OCI-M1 (cell line): ENCODE data around the gene KLHL25.

ENCODE experiments used
- DNase-seq: peaks from one replicate; lab custom pipeline; 2025; lab: John Stamatoyannopoulos, UW

The KLHL25 gene

DNA sequence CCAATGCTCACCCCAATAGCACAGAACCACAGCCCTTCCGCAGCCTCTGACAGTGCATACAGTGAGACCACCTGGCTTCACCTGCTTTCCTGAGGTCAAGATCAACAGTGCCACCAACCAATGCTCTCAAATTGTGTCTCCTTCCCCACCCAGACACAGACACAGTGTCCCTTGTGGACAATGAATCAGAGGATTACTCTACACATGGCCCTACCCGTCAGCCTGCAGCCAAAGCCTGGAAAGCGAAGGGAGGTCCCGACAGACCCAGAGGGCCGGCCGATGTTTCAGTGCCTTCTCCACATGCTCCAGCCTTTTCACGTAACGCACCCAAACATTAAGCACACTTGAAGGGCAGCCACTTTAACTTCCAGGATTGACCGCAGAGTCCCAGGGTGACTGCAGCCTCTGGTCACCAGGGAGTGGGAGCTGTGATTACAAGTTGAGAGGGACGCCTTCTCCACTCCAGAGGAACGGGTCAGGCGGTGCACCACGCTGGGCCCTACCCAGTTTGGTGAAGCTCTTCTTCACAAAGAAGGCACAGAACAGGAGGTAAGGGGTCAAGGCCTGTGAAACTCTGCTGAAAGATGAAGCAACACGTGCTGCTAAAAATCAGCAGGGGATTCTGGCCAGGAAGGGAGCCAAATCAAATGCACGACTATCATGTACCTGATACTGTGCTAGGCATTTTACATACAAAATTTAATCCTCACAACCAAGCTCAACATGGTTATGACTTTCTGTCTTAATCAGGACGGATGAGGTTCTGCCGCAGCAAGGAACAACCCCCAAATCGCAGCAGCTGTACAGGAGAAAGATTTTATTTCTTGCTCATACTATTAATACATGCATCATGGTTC, 17.2 kb downstream of the KLHL25 start:
- DNase-seq = no peak

DNA sequence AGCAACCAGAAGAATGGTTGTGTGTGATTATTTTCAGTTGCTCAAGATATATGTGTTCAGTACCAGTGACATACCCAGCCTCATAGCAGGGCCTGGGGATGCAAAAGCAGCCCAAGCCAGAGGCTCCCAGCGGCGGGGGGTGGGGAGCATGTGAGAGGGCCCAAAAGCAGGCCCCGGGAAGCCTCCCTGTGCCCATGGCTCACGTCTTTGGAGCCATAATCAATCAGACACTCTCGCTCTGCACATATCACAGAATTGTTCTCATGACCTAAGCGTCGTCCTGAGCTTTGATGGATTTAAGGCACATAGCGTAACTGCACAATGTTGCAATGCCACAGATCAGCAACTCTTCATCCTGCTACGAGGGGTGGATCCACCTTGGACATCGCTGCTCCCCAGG, 20.8 kb downstream of the KLHL25 start:
- no peak for DNase-seq

DNA sequence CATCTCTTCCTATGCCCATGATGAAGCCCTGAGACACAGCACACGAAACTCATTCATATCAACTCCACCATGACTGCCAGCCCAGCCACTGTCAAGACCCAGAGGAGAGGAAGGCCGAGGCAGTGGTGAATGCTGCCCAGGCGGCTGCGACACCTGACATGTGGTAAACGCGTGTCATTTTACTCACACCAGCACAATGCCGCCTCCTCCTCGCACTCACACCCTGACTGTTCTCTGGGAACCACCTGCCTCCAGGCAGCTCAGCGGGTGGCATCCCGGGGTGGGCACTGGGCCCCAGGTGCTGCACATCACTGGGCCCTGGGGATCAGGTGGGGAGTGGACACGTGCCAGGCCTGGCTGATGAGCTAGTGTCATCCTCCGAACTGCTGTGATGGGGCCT, 21.5 kb downstream of the KLHL25 start:
- no peak for DNase-seq

DNA sequence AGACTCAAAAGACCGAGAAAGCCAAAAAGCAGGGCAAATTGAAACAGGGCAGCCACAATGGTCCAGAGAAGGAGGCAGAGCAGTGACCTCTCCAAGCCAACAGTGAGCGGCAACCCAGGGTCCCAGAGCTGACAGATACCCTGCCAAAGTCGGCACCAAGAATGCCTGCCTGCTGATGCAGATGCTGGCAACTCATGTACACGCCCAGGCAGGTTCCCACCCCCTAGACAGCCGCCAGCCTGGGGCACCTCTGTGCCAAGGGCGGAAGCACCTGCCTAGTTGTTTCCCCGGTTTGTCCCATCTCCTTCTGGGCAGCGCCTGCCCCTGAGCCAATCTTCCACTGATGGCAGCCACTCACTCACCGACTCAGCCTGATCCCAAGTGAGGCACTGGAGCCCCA, 22.1 kb downstream of the KLHL25 start:
- DNase-seq = no peak

DNA sequence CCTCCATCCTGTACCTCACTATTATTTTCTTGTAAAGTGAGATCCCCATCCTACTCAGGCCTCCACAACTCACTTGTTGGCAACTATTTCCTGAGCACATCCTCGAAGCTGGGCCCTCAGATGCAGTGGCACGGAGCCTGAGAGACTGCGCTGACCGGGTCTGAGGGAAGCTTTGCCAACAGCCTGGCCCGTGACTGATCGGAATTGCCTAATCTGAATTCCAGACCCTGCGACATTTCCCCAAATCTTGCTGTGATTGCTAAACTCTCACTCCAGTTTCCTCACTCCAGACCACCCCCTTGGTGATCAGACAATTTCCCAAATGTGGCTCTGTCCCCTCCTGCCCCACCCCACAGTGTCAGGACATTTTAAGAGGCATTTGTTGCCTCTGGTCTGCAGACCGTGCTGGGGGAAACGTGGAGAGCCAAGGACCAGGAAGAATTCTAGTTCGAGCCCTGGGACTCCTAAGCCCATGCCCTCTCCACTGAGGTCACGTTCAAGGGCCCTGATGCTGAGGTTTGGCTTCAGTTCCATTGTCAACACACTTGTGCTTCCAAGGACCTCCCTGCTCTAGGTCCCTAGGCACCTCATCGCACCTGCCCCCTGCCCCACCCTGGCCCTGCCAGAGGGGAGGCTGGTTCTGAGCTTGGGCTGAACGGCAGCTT, 22.8 kb downstream of the KLHL25 start:
- DNase-seq = no peak

DNA sequence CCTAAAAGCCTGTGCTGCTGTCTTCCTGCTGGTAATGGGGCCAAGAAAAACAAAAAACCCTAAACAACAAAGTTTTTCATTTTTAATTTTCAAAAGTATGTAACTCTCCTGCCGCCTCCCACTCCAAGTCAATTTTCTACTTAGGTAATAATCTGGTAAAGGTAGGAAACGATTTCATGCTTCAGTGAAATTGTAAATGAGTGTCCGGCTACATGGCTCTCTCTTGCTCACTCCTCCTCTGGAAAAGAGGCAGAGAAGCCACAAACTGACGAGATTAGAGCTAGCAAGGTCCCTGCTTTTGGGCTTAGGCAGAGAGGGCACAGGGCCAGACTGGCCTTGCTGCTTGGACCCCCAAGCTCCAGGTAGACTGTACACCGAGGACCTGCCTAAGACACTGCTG, 23.5 kb downstream of the KLHL25 start:
- DNase-seq = no peak

DNA sequence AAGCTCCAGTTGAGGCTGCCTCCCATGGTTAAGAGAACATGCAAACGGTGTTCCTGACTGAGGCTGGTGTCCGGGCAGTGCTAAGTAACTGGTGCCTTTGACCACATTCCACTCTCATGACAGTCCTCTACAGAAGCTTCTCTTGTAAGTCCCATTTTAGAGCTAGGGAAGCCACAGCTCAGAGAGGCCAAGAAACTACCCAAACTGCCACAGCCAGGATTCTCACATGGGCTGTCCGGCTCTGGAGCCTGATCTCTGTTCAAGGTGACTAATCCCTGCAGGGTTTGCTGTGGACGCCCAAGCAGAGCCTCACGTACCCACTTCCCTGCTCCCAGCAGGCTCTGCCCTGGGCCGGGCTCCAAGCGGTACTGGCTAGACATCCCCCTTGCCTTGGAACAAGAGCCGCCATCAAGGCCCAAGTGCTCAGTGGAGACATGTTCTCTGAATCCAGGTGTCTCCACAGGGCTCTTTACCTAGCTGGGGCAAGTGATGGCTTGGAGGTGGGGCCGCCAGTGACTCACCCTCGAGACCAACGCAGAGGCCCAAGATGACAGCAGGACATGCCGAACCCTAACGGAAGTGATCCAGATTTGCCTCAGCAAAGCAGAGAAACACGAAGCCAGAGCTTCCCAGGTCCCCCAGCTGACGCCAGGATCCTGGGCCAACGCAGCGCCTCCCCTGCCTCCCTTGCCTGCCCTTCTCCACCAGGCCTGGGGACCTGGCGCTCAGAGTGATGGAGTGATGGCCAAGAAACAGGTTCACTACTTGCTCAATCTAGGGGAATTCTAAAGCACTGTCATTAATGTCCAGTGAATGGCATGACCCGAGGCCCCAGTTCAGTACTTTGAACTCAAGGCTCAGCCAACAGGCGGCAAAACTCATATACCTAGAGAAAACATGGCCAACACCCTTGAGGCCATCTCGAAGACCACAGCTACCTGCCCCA, 24.4 kb downstream of the KLHL25 start:
- DNase-seq = no peak

DNA sequence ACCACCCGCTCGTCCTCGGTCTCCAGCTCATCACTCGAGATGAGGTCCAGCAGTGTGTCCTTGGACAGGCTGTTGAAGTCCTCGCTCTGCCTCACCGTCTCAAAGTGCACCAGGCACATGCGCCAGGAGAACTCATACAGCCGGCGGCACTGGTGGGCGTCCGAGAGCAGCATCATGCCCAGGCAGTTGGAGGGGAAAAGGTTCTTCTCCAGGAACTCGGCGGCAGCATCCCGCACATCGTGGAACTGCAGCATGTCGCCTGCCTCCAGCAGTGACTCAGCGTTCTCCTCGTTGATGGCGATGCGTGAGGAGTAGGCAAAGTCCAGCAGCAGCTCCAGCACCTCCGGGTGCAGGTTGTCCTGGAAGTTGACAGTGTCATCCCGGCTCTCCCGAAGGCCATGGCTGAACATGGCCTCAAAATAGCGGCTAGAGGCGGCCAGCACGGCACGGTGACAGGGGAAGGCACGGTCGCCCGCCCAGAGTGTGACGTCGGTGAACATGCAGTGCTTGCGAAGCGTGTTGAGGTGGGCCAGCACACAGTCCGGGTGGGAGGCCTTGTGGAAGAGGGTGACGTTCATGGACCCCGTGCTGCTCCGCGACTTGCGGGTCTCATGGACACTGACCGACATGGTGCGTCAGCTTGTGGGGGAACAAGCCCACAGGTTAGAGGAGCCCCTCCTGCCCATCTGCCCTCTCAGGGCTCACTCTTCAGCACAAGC, 25.4 kb downstream of the KLHL25 start:
- no peak for DNase-seq

DNA sequence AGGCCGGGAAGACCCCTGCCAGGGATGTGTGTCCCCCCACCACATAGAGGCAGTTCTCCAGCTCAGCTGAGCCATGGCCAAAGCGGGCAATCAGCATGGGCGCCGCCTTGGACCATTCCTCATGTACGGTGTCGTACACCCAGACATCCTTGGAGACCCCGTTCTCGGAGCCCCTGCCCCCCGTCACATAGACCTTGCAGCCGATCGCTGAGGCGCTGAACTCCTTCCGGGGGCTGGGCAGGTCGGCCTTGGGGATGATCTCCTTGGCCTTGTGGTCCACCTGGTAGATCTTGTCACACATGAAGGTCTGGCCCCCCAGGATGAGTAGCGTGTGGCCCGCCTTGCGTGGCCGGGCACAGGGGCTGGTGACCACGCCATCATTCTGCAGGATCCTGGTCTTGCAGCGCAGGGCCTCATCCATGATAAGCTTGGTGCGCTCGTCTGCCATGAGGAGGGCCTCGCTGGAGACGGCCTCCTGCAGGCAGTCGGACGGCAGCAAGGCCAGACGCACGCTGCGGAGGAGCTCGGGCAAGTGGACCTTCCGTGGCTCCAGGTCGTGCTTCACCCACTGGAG, 26.0 kb downstream of the KLHL25 start:
- no peak for DNase-seq

DNA sequence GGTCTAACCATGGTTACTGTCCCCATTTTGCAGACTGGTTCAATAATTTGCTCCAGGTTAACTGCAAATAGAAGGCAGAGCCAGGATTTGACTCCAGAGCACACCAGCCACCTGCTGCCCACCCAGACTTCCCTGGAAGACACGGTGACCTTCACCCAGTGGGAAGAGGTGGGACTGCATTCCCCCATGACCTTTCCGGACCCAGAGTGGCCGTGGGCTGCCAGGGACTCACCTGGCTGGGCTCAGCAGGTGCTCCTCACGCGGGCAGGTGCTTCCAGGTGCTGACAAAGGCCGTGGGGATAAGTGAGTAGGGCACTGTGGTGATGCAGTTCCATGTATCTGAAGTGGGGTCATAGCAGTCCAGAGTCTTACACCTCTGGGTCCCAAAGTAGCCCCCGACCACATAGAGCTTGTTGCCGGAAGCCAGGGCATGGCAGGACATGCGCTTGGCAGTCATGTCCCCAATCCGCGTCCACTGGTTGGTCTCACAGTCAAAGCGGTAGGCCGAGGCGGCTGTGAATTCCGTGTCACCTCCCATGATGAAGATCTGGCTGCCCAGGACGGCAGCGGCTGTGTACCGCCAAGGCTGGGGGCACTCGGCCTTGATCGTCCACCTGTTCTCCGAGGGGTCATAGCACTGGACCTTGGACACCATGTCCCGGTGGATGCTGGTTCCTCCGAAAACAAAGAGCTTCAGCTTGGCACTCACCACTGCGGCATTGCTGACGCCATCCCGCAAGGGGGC, 26.8 kb downstream of the KLHL25 start:
- no peak for DNase-seq

DNA sequence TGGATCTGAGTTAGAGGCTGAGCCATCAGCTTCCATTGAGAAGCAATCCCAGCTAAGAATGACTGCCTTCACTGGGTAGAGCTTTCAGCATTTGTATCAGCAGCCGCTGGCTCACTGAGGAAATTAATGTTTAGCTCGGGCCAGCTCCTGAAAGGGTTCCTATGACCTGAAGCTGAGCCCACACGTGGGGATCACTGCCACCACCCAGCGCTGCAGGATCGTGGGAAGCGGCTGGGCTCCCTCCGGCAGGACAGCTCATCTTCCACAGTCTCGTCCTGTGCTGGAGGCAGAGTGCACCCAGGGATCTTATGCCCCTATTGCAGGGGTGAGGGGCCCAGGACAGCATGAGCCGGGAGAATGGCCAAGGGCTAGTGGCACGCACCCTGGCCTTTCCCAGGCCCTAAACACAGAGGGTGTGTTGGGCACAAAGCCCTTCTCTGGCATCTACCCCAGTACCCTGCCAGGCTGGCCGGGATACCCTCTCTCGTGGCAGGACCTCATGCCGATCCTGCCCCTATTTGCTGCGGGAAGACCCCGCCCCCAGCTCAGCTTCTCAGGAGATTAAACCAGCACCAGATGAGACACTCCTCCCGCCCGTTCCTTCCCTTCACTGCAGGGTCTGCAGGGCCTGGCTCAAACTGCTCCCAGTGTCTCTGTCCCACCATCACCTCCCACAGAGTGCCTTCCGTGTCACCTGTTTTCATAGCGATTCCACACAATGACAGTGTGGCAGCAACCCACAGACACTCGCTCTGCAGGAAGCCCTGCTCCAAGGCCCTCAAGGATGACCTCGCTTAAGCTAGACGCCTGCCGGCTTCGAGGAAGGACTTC, 28.5 kb downstream of the KLHL25 start:
- DNase-seq = no peak

DNA sequence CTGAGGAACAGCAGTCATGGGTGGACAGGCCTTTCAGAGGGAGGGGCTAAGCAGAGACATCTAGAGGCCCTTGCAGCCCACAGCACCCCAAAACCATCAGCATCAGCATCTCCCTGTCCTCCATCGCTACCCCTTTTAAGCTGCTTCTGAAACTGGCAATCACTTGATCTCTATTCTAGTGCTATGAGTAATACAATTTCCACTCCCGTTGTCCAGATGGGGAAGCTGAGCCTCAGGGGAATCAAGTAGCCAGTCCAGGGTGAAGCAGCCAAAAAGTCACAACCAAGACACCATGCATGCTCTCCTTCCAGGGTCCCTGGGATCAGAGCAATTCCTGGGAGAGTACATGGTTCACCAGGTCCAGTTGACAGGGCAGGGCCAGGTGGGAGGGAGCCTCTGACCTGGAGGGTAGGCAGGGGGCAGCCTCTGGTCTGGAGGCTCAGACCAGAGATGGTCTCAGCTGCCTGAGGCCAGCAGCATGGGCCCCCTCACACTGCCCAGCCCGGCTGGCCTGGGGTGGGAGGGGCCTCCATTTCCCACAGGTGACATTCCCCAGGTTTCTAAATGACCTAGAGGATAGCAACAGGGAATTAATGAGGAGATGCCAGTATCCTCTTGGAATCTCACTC, 30.0 kb downstream of the KLHL25 start:
- DNase-seq = no peak

DNA sequence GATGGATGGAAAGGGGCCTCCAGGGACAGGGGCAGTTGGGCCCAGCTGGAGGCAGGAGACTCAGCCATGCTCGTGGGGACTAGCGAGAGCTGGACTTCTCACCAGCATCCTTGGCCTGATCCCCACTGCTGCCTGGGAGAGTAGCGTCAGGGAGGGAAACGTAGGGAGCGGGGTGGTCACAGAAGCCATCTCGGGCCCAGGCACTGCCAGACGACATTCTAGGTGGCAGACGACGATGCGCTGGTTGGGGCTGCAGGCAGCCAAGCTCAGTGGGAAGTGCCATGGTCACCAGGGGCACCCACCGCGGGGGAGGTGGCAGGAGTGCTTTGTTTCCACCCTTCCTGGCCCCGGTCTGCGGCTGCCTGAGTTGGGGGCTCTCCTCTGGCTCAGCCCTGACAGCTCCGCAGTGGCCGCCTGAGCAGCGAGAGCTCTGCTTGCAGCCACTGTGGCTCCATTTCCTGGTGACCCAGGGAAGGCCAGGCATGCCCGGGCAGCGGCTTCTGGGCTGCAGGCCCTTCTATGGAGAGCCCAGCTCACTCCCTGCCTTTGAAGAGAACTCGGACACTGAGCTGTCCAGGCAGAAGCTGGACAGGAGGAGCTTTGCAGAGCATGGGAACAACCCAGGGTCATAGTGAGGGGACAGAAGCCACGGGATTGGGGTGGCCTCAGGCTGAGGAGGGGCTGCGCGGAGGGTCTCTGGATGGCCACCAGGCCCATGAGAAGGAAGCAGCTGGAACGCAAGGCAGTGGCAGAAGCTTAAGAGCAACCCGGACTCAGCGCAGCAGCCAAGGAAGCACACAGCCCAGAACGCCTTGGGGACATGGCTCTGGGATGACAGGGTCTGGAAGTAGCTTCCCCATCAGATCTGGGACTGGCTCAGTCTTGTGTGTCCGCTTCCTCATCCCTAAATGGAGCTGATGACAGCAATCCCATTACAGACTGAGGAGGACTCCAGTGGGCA, 30.8 kb downstream of the KLHL25 start:
- DNase-seq = no peak

DNA sequence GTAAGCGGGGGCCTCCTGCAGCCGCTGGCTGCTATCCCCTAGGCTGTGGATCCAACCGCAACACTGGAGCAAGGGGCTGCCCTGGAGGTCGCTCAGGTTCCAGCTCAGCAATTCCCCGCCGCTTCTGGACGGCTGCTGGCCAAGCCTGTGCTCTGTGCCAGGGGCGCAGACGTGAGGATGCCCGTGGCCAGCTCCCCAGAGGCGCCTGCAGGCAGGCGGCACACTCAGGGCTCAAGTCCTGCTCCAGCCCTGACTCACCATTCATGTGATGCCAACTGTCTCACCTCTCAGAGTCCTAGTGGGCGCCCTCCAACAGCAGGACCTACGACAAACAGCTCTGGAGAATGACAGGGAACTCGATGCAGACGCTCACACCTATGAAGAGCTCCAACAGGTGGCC, 31.6 kb downstream of the KLHL25 start:
- no peak for DNase-seq

DNA sequence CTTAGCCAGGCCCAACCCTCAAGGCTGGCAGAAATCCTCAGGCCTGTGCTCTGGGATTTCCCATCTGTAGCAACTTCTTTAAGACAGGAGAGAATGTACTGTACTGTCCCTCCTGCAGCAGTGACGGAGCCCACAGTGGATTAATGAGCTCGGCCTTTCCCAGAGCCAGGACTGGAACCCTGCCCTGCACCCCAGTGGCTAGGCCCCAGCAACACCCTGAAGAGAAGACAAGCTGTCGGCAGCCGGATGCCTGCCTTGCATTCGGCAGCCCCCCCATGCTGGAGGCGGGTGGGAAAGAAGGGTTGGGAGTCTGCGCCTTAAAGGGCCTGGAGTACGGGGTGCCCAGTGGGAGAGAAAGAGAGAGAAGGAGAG, 32.0 kb downstream of the KLHL25 start:
- DNase-seq = no peak

DNA sequence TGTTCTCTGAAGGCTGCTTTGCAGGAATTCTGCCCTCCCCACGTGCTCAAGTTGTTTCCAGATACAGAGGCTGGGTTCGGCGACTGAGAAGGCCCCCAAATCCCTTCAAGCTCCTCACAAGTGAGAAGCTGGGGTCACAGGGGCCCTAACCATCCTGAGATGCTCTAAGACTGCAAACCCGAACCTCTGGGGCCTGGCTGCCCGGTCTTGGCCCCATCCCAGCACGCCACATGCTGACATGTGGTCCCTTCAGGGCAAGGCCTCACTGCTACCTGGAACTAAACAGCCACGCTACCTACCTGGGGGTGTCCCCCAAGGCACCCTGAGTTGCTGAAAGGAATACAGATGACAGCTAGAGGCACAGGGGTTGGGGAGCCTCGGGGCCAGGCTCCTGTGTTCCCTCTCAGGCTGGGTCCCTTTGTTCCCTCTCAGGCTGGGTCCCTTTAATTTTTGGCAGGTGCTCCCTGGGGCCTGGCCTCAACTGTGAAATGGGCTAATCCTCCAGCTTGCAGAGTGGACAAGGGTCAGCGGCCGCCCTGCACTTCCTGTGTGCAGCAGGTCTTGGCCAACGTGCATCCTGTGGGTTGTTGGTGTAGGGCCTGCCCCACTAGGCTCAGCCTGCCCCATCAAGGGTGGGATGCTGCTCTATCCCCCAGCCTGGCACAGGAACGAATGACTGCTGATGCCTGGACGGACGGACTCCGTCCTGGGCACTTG, 32.5 kb downstream of the KLHL25 start:
- no peak for DNase-seq

DNA sequence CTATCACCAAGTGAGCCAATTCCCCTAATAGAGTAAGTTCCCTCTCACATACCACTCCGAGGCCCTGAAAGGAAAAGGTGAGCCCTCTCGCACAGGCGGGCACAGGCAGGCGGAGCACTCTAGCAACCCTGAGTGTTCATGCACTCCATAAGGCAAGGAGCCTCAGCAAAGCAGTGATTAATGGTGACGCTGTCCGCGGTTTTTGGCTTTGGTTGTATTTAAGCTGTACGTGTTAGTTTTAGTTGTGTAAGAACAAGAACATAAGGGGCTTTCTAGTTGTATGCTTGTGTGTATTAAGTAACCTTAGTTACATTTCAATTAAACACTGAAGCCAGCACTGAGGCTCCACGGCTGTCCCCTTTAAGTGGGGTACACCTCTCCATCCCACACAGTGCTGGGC, 33.1 kb downstream of the KLHL25 start:
- no peak for DNase-seq
